Vagina (tissue), 2 donors: ENCODE measurements around the gene CD96.
"Not testable (repeated sequence)": the region's sequence is repeated elsewhere in the genome, so short reads cannot be mapped to it uniquely, and the experiment has no call there.

ENCODE experiments used
- POLR2A ChIP-seq, 2 donors: fragments of 450-650 bp; IDR thresholded peaks; one replicate each; pipeline ENCODE4 v1.6.1; 2017; ENCODE audit warnings: antibody characterized with exemption in 2 of 2, mild to moderate bottlenecking in 2 of 2, moderate library complexity in 2 of 2
- TF ChIP-seq, protein P1 (sequence below), 3 experiments: fragments of 450-650 bp in 2 of 3; fragments of 200-600 bp in 1 of 3; sonication (generic) in 1 of 3; IDR thresholded peaks; one replicate each; pipeline ENCODE4 v1.5.1; 2017 to 2019; ENCODE audit warnings: antibody characterized with exemption in 3 of 3, mild to moderate bottlenecking in 2 of 3, moderate library complexity in 2 of 3

- TF ChIP-seq POLR2A (IDR thresholded peaks at IDR 0.05), result not testable (repeated sequence)
- TF ChIP-seq, protein P1, sequence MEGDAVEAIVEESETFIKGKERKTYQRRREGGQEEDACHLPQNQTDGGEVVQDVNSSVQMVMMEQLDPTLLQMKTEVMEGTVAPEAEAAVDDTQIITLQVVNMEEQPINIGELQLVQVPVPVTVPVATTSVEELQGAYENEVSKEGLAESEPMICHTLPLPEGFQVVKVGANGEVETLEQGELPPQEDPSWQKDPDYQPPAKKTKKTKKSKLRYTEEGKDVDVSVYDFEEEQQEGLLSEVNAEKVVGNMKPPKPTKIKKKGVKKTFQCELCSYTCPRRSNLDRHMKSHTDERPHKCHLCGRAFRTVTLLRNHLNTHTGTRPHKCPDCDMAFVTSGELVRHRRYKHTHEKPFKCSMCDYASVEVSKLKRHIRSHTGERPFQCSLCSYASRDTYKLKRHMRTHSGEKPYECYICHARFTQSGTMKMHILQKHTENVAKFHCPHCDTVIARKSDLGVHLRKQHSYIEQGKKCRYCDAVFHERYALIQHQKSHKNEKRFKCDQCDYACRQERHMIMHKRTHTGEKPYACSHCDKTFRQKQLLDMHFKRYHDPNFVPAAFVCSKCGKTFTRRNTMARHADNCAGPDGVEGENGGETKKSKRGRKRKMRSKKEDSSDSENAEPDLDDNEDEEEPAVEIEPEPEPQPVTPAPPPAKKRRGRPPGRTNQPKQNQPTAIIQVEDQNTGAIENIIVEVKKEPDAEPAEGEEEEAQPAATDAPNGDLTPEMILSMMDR (IDR thresholded peaks at IDR 0.05), result not testable (repeated sequence)
Observed at GRCh38 chr3:111629018-111629417, 87.0 kb downstream of the CD96 start.
